ENCODE data around the gene IL17RE.

DNA sequence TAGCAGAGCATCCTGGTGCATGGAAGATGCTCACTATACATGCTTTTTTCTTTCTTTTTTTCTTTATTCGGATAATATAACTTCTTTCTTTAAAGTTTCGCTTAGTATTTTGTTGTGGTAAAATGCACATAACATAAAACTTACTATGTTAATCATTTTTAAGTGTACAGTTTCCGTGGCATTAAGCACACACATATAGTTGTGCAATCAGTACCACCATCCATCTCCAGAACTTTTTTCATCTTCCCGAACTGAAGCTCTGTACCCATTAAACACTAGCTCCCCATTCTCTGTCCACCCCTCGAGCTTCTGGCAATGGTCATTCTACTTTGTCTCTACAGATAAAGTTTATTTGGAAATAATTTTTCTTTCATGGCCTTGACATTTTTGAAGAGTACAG is 13.2 kb upstream of the IL17RE start:
- TF ChIP-seq, protein P1, sequence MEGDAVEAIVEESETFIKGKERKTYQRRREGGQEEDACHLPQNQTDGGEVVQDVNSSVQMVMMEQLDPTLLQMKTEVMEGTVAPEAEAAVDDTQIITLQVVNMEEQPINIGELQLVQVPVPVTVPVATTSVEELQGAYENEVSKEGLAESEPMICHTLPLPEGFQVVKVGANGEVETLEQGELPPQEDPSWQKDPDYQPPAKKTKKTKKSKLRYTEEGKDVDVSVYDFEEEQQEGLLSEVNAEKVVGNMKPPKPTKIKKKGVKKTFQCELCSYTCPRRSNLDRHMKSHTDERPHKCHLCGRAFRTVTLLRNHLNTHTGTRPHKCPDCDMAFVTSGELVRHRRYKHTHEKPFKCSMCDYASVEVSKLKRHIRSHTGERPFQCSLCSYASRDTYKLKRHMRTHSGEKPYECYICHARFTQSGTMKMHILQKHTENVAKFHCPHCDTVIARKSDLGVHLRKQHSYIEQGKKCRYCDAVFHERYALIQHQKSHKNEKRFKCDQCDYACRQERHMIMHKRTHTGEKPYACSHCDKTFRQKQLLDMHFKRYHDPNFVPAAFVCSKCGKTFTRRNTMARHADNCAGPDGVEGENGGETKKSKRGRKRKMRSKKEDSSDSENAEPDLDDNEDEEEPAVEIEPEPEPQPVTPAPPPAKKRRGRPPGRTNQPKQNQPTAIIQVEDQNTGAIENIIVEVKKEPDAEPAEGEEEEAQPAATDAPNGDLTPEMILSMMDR (optimal IDR thresholded peaks at IDR 0.05 in 1 of 3, IDR thresholded peaks at IDR 0.05 in 1 of 3, conservative IDR thresholded peaks at IDR 0.05 in 1 of 3; ENCODE audit: extremely low read depth in 1 of 3, insufficient read depth in 2 of 3, low read length in 3 of 3): no peak
- TF ChIP-seq EZH2 (IDR thresholded peaks at IDR 0.05; ENCODE audit: low read length): no peak

Measured in keratinocyte (primary cell).